Adrenal gland (tissue), 5 donors: ENCODE measurements around the gene PTPRN2.

Source experiments
- POLR2A ChIP-seq, 2 donors: fragments of 450-650 bp; IDR thresholded peaks; one replicate each; pipeline ENCODE4 v1.6.1; 2017; ENCODE audit warnings: antibody characterized with exemption in 2 of 2, mild to moderate bottlenecking in 2 of 2, moderate library complexity in 1 of 2
- TF ChIP-seq, protein P1 (sequence below), 6 experiments: fragments of 450-650 bp in 4 of 6; fragments of 200-600 bp in 2 of 6; sonication (generic) in 1 of 6; IDR thresholded peaks; 1 replicate in 5 of 6; 2 replicates in 1 of 6; pipeline versions ENCODE4 v1.5.1 to v1.8.0; 2016 to 2021; ENCODE audit warnings: antibody characterized with exemption in 6 of 6, mild to moderate bottlenecking in 2 of 6, moderate library complexity in 1 of 6
- donor health status: DM: no; HTN: no; CAD: no.

DNA sequence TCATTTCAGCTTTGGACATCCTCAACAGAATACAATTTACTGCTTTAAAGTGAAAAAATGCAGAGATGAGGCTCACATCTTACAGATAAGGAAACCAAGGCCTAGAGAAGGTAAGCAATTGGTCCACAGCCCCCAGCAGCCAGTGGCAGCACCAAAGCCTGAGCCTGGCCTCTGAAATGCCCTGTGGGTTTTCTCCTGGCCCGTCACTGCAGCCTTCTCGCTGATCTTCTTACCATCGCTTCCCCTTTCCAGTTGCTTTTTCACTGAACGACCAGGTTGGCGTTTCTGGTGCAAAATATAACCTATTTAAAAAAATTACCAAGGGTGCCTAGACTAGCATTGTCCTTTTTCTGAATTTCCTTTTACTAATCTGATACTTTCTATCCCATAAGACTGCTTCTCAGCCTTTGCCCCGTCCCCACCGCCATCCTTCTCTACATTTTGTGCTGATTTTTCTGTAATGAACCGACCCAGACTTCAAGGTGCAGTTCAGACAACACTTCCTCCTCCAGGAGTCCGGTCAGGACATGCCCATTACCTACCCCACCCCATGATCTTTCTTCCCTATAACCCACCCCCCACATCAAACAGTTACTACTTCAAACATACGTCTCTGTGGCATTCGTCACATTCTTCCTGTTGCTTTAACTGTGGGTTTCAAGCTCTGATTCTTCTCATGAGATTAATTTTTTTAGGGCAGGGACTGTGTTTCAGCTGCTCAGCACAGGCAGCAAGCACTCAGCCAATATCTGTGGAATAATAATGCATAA, 961.5 kb downstream of the PTPRN2 start:
- TF ChIP-seq, protein P1, sequence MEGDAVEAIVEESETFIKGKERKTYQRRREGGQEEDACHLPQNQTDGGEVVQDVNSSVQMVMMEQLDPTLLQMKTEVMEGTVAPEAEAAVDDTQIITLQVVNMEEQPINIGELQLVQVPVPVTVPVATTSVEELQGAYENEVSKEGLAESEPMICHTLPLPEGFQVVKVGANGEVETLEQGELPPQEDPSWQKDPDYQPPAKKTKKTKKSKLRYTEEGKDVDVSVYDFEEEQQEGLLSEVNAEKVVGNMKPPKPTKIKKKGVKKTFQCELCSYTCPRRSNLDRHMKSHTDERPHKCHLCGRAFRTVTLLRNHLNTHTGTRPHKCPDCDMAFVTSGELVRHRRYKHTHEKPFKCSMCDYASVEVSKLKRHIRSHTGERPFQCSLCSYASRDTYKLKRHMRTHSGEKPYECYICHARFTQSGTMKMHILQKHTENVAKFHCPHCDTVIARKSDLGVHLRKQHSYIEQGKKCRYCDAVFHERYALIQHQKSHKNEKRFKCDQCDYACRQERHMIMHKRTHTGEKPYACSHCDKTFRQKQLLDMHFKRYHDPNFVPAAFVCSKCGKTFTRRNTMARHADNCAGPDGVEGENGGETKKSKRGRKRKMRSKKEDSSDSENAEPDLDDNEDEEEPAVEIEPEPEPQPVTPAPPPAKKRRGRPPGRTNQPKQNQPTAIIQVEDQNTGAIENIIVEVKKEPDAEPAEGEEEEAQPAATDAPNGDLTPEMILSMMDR (IDR thresholded peaks at IDR 0.05): no peak
- no peak for TF ChIP-seq POLR2A (IDR thresholded peaks at IDR 0.05)
